Uterus (tissue), 4 donors: Measurements from ENCODE around the gene NELL1. TPM values are rescaled to one million over a fixed set of nuclear protein-coding genes. Genes with fewer than 3 reads are reported as not detected.

ENCODE experiments used
- DNase-seq, 2 donors: peaks; one replicate each; pipeline ENCODE4 v3.0.0-alpha.2; 2019 to 2020
- H3K27ac ChIP-seq, 2 donors: fragments of 200-600 bp; sonication (generic); 1 replicate in 1 of 2; 2 replicates in 1 of 2; pipeline ENCODE4 v1.5.1; 2016 to 2018
- H3K27me3 ChIP-seq, 2 donors: fragments of 200-600 bp; sonication (generic); one replicate each; pipeline ENCODE4 v1.5.1; 2018 to 2019; ENCODE audit warnings: control low read depth in 1 of 2
- H3K36me3 ChIP-seq, 2 donors: fragments of 200-600 bp; sonication (generic); one replicate each; pipeline ENCODE4 v1.5.1; 2019; ENCODE audit warnings: control low read depth in 1 of 2
- H3K4me1 ChIP-seq, 2 donors: fragments of 200-600 bp; sonication (generic); one replicate each; pipeline ENCODE4 v1.5.1; 2018 to 2019; ENCODE audit warnings: control low read depth in 1 of 2
- H3K4me3 ChIP-seq, 2 donors: fragments of 200-600 bp; sonication (generic); 1 replicate in 1 of 2; 2 replicates in 1 of 2; pipeline ENCODE4 v1.5.1; 2018 to 2019; ENCODE audit warnings: mild to moderate bottlenecking in 1 of 2
- H3K9me3 ChIP-seq, 2 donors: fragments of 200-600 bp; sonication (generic); one replicate each; pipeline ENCODE4 v1.5.1; 2019; ENCODE audit warnings: control low read depth in 1 of 2
- CTCF ChIP-seq, 4 experiments: fragments of 200-600 bp in 2 of 4; fragments of 450-650 bp in 2 of 4; sonication (generic) in 2 of 4; IDR thresholded peaks; one replicate each; pipeline ENCODE4 v1.5.1; 2016 to 2019; ENCODE audit warnings: antibody characterized with exemption in 4 of 4, mild to moderate bottlenecking in 2 of 4, moderate library complexity in 1 of 4
- POLR2A ChIP-seq, 2 donors: fragments of 450-650 bp; IDR thresholded peaks; one replicate each; pipeline ENCODE4 v1.6.1; 2016; ENCODE audit warnings: antibody characterized with exemption in 2 of 2, mild to moderate bottlenecking in 1 of 2, moderate library complexity in 1 of 2
- intact Hi-C: fragments of 100-400 bp; cut with DNase I; formaldehyde crosslinking; loops from one replicate; pipeline ENCODE4 v1.15.1; 2023; ENCODE audit warnings: low total_unique reads
- total RNA-seq, 4 donors: library from RNA; depleted of rRNA in 3 of 4; stranded (reverse); fragments of >200 nt in 3 of 4; gene quantifications; one replicate each; pipeline versions ENCODE4 v1.1.0 to v1.2.4, GENCODE V29; 2014 to 2023
- donor health status: DM: yes; HTN: yes; CAD: no.

The NELL1 gene
- total RNA-seq, 4 donors from 2014 or later = 0.34 to 25.1 TPM; not detected in 2

- intact Hi-C loops = no loop called here
- TF ChIP-seq POLR2A (IDR thresholded peaks at IDR 0.05) = no peak
- TF ChIP-seq CTCF (IDR thresholded peaks at IDR 0.05) = no peak
- H3K4me3 ChIP-seq = no peak overlapping the region
- DNase-seq = no peak
- H3K36me3 ChIP-seq = no peaks in the 10 kb centered on the region
- no peak overlapping the region for H3K27ac ChIP-seq
- H3K9me3 ChIP-seq = no peaks in the 10 kb centered on the region
- H3K4me1 ChIP-seq = no peaks in the 10 kb centered on the region
- no peaks in the 10 kb centered on the region for H3K27me3 ChIP-seq
Measured at GRCh38 chr11:20652150-20652806, 17.1 kb upstream of the NELL1 start.

GRCh38 chr11:20654038-20654437 lies 15.3 kb upstream of the NELL1 start:
- no peak for DNase-seq
- Histone ChIP-seq H3K9me3 (no peaks in the 10 kb centered on the region), H3K27me3 (no peaks in the 10 kb centered on the region), H3K4me3 (no peak overlapping the region), H3K27ac (no peak overlapping the region), H3K4me1 (no peaks in the 10 kb centered on the region), H3K36me3 (no peaks in the 10 kb centered on the region)
- intact Hi-C loops = no loop called here
- TF ChIP-seq CTCF (IDR thresholded peaks at IDR 0.05) (no peak), POLR2A (IDR thresholded peaks at IDR 0.05) (no peak)

GRCh38 chr11:20656901-20657300 lies 12.5 kb upstream of the NELL1 start:
- DNase-seq = no peak
- intact Hi-C loops = no loop called here
- Histone ChIP-seq H3K4me3 (no peak overlapping the region), H3K27ac (no peak overlapping the region), H3K27me3 (no peaks in the 10 kb centered on the region), H3K36me3 (no peaks in the 10 kb centered on the region), H3K4me1 (no peaks in the 10 kb centered on the region), H3K9me3 (no peaks in the 10 kb centered on the region)
- TF ChIP-seq POLR2A (IDR thresholded peaks at IDR 0.05) (no peak), CTCF (IDR thresholded peaks at IDR 0.05) (no peak)

GRCh38 chr11:20658135-20658534 lies 11.3 kb upstream of the NELL1 start:
- intact Hi-C loops = no loop called here
- Histone ChIP-seq H3K9me3 (no peaks in the 10 kb centered on the region), H3K4me3 (no peak overlapping the region), H3K4me1 (no peaks in the 10 kb centered on the region), H3K36me3 (no peaks in the 10 kb centered on the region), H3K27me3 (no peaks in the 10 kb centered on the region), H3K27ac (no peak overlapping the region)
- no peak for TF ChIP-seq POLR2A (IDR thresholded peaks at IDR 0.05)
- TF ChIP-seq CTCF (IDR thresholded peaks at IDR 0.05) = no peak
- DNase-seq = no peak

- Histone ChIP-seq H3K27me3 (no peaks in the 10 kb centered on the region), H3K4me1 (no peaks in the 10 kb centered on the region), H3K27ac (no peak overlapping the region), H3K36me3 (no peaks in the 10 kb centered on the region), H3K9me3 (no peaks in the 10 kb centered on the region), H3K4me3 (no peak overlapping the region)
- no peak for DNase-seq
- intact Hi-C loops = no loop called here
- no peak for TF ChIP-seq CTCF (IDR thresholded peaks at IDR 0.05)
- TF ChIP-seq POLR2A (IDR thresholded peaks at IDR 0.05) = no peak
Measured at GRCh38 chr11:20661445-20661844, 7.9 kb upstream of the NELL1 start.
